Measurements from ENCODE around the gene GNPTG.

GRCh38 chr16:1374418-1375297 is 22.9 kb downstream of the GNPTG start:
- TF ChIP-seq CTCF (IDR thresholded peaks at IDR 0.05; ENCODE audit: low read depth, low read length), result no peak
- TF ChIP-seq POLR2A (IDR thresholded peaks at IDR 0.05; ENCODE audit: extremely low read depth, insufficient read length), result no peak
